SK-N-MC (cell line): ENCODE measurements around the gene UQCRQ.

Experiments
- EZH2 ChIP-seq: fragments of 200-600 bp; sonication (generic); IDR thresholded peaks from one replicate; pipeline ENCODE4 v1.6.1; 2017; ENCODE audit warnings: antibody characterized with exemption
- FOXP2 ChIP-seq: optimal IDR thresholded peaks from 2 replicates; pipeline ENCODE3; 2011; ENCODE audit warnings: mild to moderate bottlenecking, moderate library complexity; ENCODE audit not compliant: insufficient read depth; ENCODE audit errors: extremely low read length, control extremely low read depth
- POLR2AphosphoS5 ChIP-seq: IDR thresholded peaks from 2 replicates; pipeline ENCODE4 v1.6.1; 2012; ENCODE audit warnings: mild to moderate bottlenecking, low read depth, low read length, borderline replicate concordance

DNA sequence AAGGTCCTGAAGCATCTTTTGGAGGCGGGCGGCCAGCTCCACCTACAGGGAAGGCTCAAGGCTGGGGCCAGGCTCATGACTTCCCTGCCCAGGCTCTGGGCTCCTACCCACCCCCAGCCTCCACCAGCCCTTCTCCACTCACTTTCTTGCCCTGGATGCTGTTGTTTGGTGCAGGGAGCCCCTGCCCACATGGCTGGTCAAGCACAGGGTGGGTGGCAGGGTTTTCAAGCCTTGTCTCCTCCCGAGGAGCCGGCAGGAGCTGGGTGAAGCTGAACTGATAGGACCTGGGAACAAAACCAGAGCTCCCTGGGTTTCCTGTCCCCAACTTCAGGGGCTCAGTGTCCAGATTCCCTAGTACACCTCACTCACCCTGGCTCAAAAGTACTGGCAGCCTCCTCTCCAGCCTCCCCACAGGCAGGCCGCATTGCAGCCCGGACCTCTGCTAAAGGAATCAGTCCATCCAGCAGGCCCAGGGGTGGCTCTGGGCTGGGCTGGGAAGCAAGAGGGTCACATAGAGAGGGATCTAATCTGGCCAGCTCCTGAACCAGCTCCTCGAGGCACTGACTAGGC is 42.9 kb upstream of the UQCRQ start:
- TF ChIP-seq POLR2AphosphoS5 (no peak), FOXP2 (no peak), EZH2 (no peak)
